BLaER1 (cell line): ENCODE data around the gene CERK.
"Not testable (repeated sequence)": the region's sequence is repeated elsewhere in the genome, so short reads cannot be mapped to it uniquely, and the experiment has no call there.

Experiments
- H3K27ac ChIP-seq: shearing (Covaris generic); formaldehyde crosslinking; 2 replicates; pipeline ENCODE4 v1.8.1; 2022
- H3K27me3 ChIP-seq: shearing (Covaris generic); formaldehyde crosslinking; 2 replicates; pipeline ENCODE4 v1.8.1; 2022
- H3K36me3 ChIP-seq: shearing (Covaris generic); formaldehyde crosslinking; 2 replicates; pipeline ENCODE4 v1.8.1; 2022
- H3K4me1 ChIP-seq: shearing (Covaris generic); formaldehyde crosslinking; 2 replicates; pipeline ENCODE4 v1.8.1; 2022
- H3K4me2 ChIP-seq: shearing (Covaris generic); formaldehyde crosslinking; 2 replicates; pipeline ENCODE4 v1.8.1; 2022
- H3K4me3 ChIP-seq: shearing (Covaris generic); formaldehyde crosslinking; 2 replicates; pipeline ENCODE4 v1.8.1; 2022
- H3K9ac ChIP-seq: shearing (Covaris generic); formaldehyde crosslinking; 2 replicates; pipeline ENCODE4 v1.8.1; 2022
- H3K9me3 ChIP-seq: shearing (Covaris generic); formaldehyde crosslinking; 2 replicates; pipeline ENCODE4 v1.8.1; 2022
- H4K20me1 ChIP-seq: shearing (Covaris generic); formaldehyde crosslinking; 2 replicates; pipeline ENCODE4 v1.8.1; 2022
- Cebpa-rat ChIP-seq: shearing (Covaris generic); IDR thresholded peaks from 2 replicates; pipeline ENCODE4 v1.8.1; 2022

Gene CERK

GRCh38 chr22:46637711-46638600 lies 100.1 kb downstream of the CERK start:
- Histone ChIP-seq H3K27me3 (no peaks in the 10 kb centered on the region), H3K4me1 (peaks cover 87% of the 10 kb centered on the region), H3K4me3 (no peak overlapping the region), H3K36me3 (peaks cover 57% of the 10 kb centered on the region), H3K9me3 (no peaks in the 10 kb centered on the region), H3K4me2 (peak overlapping the region; percentile 90), H4K20me1 (peaks cover 71% of the 10 kb centered on the region), H3K9ac (no peak overlapping the region), H3K27ac (no peak overlapping the region)
- no peak for TF ChIP-seq Cebpa-rat

GRCh38 chr22:46636221-46637002 lies 101.6 kb downstream of the CERK start:
- H3K36me3 ChIP-seq: peaks cover 66% of the 10 kb centered on the region
- peak overlapping the region; percentile 73 for H3K4me2 ChIP-seq
- no peaks in the 10 kb centered on the region for H3K27me3 ChIP-seq
- peaks cover 90% of the 10 kb centered on the region for H3K4me1 ChIP-seq
- no peaks in the 10 kb centered on the region for H3K9me3 ChIP-seq
- no peak overlapping the region for H3K4me3 ChIP-seq
- H4K20me1 ChIP-seq: peaks cover 76% of the 10 kb centered on the region
- no peak for TF ChIP-seq Cebpa-rat
- H3K27ac ChIP-seq: 0 out of 2 replicates have a peak overlapping the region, but pooled peaks have one; percentile 28
- no peak overlapping the region for H3K9ac ChIP-seq

GRCh38 chr22:46635756-46636155 lies 102.3 kb downstream of the CERK start:
- H4K20me1 ChIP-seq: peaks cover 82% of the 10 kb centered on the region
- TF ChIP-seq Cebpa-rat: no peak
- 0 out of 2 replicates have a peak overlapping the region, but pooled peaks have one; percentile 28 for H3K27ac ChIP-seq
- H3K36me3 ChIP-seq: peaks cover 66% of the 10 kb centered on the region
- peaks cover 89% of the 10 kb centered on the region for H3K4me1 ChIP-seq
- H3K4me2 ChIP-seq: peak overlapping the region; percentile 73; the same call in 1 of the 2 replicates
- no peaks in the 10 kb centered on the region for H3K9me3 ChIP-seq
- H3K9ac ChIP-seq: no peak overlapping the region
- H3K4me3 ChIP-seq: no peak overlapping the region
- no peaks in the 10 kb centered on the region for H3K27me3 ChIP-seq

GRCh38 chr22:46634973-46635685 lies 102.9 kb downstream of the CERK start:
- not testable (repeated sequence) for H3K9me3 ChIP-seq, H3K4me2 ChIP-seq, H3K4me3 ChIP-seq, H3K27ac ChIP-seq, H3K9ac ChIP-seq, H3K27me3 ChIP-seq
- peaks cover 86% of the 10 kb centered on the region for H4K20me1 ChIP-seq
- peaks cover 68% of the 10 kb centered on the region for H3K36me3 ChIP-seq
- peaks cover 90% of the 10 kb centered on the region for H3K4me1 ChIP-seq
